Urinary bladder (tissue), 4 donors: Measurements from ENCODE around the gene CD7. TPM values are rescaled to one million over a fixed set of nuclear protein-coding genes. Genes with fewer than 3 reads are reported as not detected.

ENCODE experiments used
- DNase-seq: peaks from one replicate; pipeline ENCODE4 v3.0.0-alpha.2; 2015; ENCODE audit errors: extremely low spot score
- H3K27ac ChIP-seq: one replicate; pipeline ENCODE4 v1.5.1; 2013; ENCODE audit warnings: low read depth, mild to moderate bottlenecking, moderate library complexity
- H3K36me3 ChIP-seq: one replicate; pipeline ENCODE4 v1.6.1; 2013; ENCODE audit warnings: mild to moderate bottlenecking, moderate library complexity; ENCODE audit not compliant: insufficient read depth
- H3K4me1 ChIP-seq: one replicate; pipeline ENCODE4 v1.6.1; 2013; ENCODE audit warnings: mild to moderate bottlenecking, moderate library complexity; ENCODE audit not compliant: insufficient read depth
- H3K4me3 ChIP-seq: one replicate; pipeline ENCODE4 v1.5.1; 2013; ENCODE audit warnings: low read depth, low read length
- WGBS: extraction: QIAGEN DNeasy Blood & Tissue Kit; methylation state at CpG from one replicate; pipeline ENCODE4 v1.1.7; 2013; 5-methylcytosine and 5-hydroxymethylcytosine counted together
- polyA plus RNA-seq: library from polyadenylated mRNA; stranded (reverse); fragments of 200-250 nt; gene quantifications from one replicate; pipeline ENCODE4 v1.2.3, GENCODE V29; 2013
- total RNA-seq: library from RNA; depleted of rRNA; stranded (reverse); fragments of >200 nt; gene quantifications from one replicate; pipeline ENCODE4 v1.2.3, GENCODE V29; 2014
- donor health status: healthy with polysubstance abuse.
- donor health status: healthy.

CD7 gene
- total and polyA plus RNA-seq, 2 donors, result 0.69 to 3.7 TPM

DNA sequence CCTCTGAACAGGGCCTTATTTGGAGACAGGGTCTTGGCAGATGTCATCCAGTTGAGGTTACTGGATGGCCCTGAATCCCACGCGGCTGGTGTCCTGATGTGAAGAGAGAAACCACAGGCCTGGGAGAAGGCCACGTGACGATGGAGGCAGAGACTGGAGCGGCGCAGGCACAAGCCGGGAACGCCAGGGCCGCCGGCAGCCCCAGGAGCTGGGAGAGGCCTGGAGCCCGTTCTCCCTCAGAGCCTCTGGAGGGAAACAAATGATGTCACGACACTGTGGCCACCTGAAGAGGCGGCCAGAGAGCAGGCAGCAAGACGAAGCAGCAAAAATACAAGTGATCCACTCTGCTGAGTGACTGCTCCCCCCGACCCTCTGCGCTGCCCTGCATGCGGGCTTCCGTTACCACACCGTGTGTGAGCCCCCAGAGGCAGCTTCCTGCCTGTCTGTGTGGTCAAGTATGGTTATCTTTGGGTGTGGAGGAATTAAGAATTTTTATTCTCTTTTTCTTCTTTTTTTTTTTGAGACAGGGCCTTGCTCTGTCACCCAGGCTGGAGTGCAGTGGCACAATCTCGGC, 11.6 kb downstream of the CD7 start:
- Histone ChIP-seq H3K36me3 (no peaks in the 10 kb centered on the region), H3K27ac (no peak overlapping the region), H3K4me3 (no peak overlapping the region), H3K4me1 (no peaks in the 10 kb centered on the region)
- 82% methylated on average over 20 of the region's 20 CpGs for WGBS
- no peak for DNase-seq

DNA sequence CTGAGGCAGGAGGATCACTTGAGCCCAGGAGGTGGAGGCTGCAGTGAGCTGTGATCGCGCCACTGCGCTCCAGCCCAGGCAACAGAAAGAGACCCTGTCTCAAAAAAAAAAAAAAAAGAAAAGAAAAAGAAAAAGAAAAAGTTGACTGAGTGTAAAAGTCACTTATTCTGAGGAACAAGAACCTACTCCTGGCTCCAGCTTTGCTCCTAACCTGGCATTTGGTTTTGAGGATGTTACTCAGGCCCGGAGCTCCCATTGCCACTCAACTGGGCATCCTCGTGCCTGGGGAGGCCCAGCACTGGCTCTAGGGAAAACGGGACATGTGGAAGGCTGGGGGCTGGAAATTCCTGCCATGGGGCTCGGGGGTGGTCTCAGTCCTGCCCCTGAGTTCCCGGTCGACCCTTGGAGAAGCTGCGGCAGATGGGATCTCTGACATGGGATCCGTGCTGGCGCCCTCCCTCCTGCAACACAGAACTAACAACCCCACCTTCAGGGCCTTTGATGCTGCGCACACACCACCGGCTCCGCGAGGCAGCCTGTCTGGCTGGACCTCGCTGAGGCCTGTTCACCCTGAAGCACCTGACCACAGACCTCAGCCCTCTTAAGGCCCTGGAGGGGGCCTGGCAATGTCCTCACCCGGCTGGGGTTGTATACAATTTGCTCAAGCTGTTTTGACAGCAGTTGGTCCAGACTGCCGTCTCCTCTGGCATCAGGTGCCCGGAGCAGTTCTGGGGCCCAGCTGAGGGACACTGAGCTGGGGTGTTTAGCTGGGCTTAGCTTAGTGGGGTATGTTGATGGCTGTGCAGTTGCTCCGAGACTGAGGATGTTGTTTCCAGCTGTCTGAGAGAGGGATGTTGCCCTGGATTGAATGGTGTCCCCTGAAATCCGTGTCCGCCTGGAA, 12.3 kb downstream of the CD7 start:
- 86% methylated on average over 23 of the region's 23 CpGs for WGBS
- H3K4me1 ChIP-seq, result no peaks in the 10 kb centered on the region
- DNase-seq, result no peak
- H3K4me3 ChIP-seq, result no peak overlapping the region
- H3K36me3 ChIP-seq, result no peaks in the 10 kb centered on the region
- no peak overlapping the region for H3K27ac ChIP-seq

DNA sequence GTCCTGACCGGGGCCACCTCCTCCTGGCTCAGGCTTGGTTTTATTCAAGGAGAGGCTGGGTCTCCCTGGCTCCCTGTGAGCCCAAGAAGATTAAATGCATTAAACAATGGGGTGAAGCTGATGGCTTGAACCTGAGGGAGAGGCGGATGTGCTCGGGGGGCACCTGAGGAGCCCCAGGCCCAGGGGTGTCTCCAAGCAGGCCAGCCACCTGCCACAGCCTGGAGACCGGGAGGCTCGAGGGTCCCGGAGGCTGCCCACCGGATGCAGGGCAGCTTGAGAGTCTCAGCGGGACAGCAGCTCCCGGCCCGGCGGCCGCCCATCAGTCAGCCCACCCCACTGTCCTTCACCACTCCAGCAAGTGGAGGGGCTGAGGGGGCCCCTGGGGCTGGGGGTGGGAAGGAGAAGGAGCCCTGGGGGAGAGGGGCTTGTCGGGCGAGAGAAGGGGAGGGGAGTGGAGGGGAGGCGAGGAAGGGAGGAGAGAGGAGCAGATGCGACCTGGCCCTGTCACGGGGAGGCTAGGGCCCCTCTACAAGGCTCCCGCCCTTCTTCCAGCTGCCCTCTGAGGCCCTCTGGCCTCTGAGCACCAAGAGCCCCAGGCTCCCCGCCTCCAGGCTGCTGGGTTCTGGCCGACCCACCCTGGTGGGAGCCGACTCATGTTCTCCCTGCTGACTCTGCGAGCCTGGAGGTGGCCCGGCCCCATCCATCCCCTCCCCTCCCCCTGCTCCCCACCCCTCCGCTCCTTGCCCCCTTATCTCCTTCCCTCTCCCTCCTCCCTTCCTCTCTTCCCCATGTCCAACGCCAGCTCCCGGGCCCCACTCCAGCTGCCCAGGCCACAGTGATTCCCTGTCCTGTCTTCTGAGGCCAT, 13.2 kb downstream of the CD7 start:
- no peaks in the 10 kb centered on the region for H3K36me3 ChIP-seq
- no peak overlapping the region for H3K27ac ChIP-seq
- no peak for DNase-seq
- no peaks in the 10 kb centered on the region for H3K4me1 ChIP-seq
- no peak overlapping the region for H3K4me3 ChIP-seq
- WGBS, result 67% methylated on average over 26 of the region's 26 CpGs

DNA sequence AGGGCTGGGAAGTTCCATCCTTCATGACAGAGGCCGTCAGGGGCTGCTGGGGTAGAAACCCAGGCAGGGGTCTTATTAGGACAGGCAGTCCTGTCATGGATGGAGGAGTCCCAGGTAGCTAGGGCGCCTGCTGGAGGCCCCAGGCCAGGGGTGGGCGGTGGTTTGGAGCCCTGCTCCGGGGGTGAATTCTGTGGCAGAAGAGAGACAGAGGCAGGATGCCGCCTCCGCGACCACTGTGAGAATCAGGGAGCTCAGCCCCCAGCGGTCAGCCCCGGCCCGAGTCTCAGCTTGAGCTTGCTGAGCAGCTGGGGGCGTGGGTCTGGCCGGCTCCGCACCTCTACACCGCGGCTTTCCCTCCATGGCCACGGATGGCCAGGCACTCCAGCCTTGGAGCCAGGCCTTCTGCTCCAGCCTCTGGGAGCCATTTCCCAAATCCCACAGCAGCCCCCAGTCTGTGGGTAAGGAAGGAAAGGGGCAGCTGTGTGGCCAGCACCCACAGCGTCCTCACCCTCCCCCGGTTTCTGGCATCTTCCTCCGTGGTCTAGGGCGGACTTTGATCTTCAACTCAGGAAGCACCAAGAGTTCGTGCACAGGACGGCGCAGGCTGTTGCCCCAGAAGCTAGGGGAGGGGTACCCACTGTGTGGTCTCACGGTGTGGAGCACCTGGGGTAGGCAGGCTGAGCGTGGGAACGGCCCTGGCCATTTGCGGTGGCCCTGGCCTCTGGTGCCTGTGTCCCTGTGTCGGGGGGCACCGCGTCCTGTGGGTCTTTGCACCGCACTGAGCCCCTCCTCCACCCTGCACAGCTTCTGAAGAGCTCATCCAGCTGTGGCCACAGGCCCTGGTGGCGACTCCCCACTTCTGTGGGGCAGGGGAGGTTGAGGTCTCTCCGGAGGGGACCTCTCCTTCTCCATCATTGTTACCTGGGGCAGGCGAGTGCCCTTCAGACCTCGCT, 14.1 kb downstream of the CD7 start:
- DNase-seq, result no peak
- WGBS, result 80% methylated on average over 35 of the region's 35 CpGs
- no peaks in the 10 kb centered on the region for H3K36me3 ChIP-seq
- no peak overlapping the region for H3K4me3 ChIP-seq
- H3K4me1 ChIP-seq, result no peaks in the 10 kb centered on the region
- H3K27ac ChIP-seq, result no peak overlapping the region

DNA sequence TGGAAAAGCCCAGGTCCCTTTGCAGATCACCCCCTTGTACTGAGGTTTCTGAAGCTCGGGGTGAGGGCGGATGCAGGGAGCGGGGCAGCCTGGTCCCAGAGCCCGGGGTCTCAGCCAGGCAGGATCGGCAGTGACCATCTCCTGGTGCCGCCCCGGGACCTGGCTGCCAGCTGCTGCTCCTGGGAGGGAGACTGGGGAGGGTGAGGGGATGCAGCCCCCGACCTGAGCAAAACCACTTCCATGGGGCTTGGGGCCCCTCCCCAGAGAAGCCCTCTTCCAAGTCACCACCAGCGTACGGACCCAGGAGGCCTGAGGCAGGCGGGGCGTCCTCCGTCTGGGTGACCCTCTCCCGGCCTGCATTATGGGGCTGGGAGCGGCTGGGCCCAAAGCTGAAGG, 14.8 kb downstream of the CD7 start:
- no peak overlapping the region for H3K27ac ChIP-seq
- 92% methylated on average over 15 of the region's 15 CpGs for WGBS
- DNase-seq, result no peak

DNA sequence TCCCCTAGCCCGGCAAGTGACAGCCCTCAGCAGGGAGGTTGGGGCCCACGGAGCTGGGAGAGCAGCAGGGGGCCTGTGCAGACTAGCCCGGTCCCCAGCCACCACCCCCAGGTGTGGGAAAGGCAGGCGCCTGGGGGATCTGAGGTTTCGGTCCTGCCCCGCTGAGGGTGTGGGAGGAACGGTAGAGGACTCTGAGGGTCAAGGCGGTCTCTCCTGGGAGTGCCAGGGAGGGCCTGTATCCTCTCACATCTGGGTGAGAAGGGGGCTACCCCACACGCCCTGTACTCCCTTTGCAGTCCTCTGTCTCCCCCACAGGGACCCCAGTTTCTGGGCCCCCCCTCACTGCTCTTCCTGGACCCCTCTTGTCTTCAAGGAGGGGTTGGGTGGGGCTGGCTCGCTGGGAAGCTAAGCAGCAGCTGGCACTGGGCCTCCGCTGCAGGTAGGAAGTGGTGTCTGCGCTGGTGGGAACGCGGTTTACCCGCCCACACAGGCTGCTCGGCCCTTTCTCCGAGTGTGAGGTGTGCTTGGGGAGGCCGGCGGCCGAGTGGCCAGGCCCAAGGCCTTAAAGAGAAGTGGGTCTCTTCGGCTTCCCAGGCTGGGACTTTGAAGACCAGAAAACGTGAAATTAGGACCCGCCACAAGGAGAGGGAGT, 15.4 kb downstream of the CD7 start:
- H3K36me3 ChIP-seq, result no peaks in the 10 kb centered on the region
- no peaks in the 10 kb centered on the region for H3K4me1 ChIP-seq
- DNase-seq, result no peak
- 74% methylated on average over 23 of the region's 23 CpGs for WGBS
- H3K4me3 ChIP-seq, result no peak overlapping the region
- no peak overlapping the region for H3K27ac ChIP-seq

More for the DNA sequence above, 14.8 kb downstream of the CD7 start:
- no peaks in the 10 kb centered on the region for H3K4me1 ChIP-seq
- no peaks in the 10 kb centered on the region for H3K36me3 ChIP-seq
- H3K4me3 ChIP-seq, result no peak overlapping the region

DNA sequence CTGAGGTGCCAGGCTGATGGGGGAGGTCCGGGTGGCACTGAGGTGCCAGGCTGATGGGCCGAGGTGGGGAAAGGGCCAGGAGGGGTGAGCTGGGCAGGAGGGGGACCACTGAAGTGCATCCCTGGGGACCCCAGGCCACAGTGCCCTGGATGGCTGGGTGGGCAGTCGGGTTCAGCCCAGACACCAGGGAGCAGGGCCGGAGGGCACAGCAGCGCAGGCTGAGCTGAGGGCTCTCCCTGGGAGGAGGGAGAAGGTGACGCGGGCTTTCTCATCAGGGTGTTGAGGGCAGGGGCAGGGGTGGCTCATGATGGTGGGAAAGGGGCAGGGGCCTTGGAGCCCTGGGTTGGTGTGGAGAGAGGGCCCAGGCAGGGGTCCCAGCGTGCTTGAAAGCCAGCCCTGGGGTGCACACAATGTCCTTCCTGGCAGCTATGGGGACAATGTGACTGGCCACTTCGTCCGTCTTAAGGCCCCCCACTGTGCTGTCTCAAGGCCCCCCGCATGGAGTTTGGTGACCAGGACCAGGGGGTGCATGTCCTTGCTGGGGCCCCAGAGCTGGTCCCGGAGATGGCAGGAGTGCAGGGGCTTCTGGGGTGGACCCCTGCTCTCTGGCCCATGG, 16.0 kb downstream of the CD7 start:
- Histone ChIP-seq H3K4me1 (no peaks in the 10 kb centered on the region), H3K4me3 (no peak overlapping the region), H3K27ac (no peak overlapping the region), H3K36me3 (no peaks in the 10 kb centered on the region)
- WGBS, result 91% methylated on average over 12 of the region's 12 CpGs
- DNase-seq, result no peak

DNA sequence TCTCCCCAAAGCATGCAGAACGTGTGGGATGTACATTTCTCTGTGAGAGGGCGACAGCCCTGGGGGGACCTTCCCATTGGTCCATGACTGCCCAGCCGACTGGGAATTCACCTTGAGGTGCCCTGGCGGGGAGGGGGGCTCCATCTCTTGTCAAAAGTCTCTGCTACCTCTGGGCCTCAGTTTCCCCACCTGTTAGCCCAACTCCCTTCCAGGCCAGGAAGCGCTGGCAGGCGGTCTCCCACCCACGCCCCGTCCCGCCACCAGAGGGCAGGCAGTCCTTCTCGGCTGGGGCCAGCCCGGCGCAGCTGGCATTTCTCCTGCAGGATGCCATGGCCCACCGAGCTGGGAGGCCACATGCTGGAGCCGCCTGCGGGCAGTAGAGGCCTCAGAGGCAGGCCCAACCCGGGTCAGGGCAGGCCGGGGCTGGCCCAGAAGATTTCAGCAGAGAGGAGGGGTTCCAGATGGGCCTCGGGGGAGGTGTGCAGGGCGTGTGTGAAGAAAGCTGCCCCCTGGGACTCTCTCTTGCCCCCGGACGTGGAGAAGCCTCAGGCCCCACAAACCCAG, 16.6 kb downstream of the CD7 start:
- H3K4me3 ChIP-seq, result no peak overlapping the region
- 32% methylated on average over 21 of the region's 21 CpGs for WGBS
- H3K27ac ChIP-seq, result no peak overlapping the region
- no peak for DNase-seq
- no peaks in the 10 kb centered on the region for H3K4me1 ChIP-seq
- no peaks in the 10 kb centered on the region for H3K36me3 ChIP-seq

DNA sequence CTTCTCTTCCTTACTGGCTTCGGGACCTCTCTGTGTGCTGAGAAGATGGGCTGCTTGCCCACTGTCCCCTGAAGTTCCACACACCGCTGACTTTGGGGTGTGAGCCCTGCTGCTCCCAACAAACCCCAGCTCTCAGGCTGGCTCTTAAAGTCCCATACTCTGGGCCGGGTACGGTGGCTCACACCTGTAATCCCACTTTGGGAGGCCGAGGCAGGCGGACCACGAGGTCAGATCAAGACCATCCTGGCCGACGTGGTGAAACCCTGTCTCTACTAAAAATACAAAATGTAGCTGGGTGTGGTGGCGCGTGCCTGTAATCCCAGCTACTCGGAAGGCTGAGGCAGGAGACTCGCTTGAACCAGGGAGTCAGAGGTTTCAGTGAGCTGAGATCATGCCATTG, 17.2 kb downstream of the CD7 start:
- Histone ChIP-seq H3K4me1 (no peaks in the 10 kb centered on the region), H3K27ac (no peak overlapping the region), H3K4me3 (no peak overlapping the region), H3K36me3 (no peaks in the 10 kb centered on the region)
- no peak for DNase-seq
- WGBS, result 92% methylated on average over 13 of the region's 13 CpGs

DNA sequence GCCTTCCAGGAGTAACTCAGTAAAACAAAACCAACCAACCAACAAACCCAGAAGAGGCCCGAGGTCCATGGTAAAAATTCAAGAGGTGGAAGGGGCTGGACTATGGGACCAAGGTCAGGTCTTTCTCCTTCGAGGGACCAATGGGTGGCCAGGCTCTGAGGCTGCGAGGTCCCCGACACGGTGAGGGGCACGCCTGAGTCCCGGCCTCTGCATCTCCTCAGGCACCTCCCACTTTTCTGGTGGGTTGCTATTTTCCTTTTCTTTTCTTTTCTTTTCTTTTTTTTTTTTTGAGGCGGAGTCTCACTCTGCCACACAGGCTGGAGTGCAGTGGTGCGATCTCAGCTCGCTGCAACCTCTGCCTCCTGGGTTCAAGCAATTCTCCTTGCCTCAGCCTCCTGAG, 18.0 kb downstream of the CD7 start:
- Histone ChIP-seq H3K27ac (no peak overlapping the region), H3K4me3 (no peak overlapping the region)
- WGBS, result 87% methylated on average over 10 of the region's 10 CpGs

DNA sequence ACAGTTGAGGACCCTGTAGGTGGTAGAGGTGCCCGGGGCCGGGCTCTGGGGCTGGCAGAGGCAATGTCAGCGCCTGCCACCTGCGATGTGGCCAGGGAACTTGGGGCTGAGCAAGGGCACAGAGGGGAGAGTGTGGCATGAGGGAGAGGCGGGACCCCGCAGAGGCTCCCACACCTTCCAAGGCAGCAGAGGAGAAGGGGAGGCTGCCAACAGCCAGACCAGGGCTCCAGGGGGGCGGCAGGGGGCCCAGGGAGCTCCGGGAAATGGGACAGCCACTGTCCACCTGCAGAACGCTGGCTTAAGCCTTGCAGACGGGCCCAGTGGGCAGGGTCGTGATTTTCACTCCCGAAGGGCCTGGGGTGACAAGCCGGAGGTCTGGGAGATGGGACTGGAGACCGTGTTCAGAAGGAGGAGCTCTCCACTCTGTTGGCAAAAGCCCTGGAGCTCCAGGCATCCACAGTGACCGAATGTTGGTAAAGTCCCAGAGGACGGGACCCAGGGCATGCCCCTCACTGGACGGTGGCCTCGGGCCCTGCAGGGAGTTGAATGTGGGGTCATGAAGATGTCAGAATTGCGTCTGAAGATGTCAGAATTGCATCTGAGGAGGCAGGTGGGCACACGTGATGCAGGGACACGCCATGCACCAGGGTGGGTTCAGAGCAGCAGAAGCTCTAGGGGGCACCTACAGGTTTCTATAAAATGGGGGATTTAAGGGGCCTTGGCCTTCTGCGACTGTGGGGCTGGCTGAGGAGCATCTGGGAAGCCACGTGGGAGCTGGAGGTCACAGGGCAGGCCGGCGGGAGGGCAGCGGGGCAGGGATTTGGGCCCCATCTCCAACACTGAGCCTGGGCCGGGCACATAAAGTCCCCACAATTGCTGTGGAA, 18.6 kb downstream of the CD7 start:
- Histone ChIP-seq H3K4me1 (no peaks in the 10 kb centered on the region), H3K27ac (peak overlapping the region; percentile 95), H3K4me3 (peak overlapping the region; percentile 20)

More for the DNA sequence above, 18.0 kb downstream of the CD7 start:
- Histone ChIP-seq H3K4me1 (no peaks in the 10 kb centered on the region), H3K36me3 (no peaks in the 10 kb centered on the region)
- DNase-seq, result no peak

More for the DNA sequence above, 18.6 kb downstream of the CD7 start:
- H3K36me3 ChIP-seq, result no peaks in the 10 kb centered on the region
- 79% methylated on average over 27 of the region's 27 CpGs for WGBS
- DNase-seq, result no peak
